NT2/D1 (cell line): ENCODE results near the gene ABT1.

Experiments
- SUZ12 ChIP-seq: IDR thresholded peaks from 2 replicates; pipeline ENCODE4 v1.6.1; 2011; ENCODE audit not compliant: insufficient read length, insufficient read depth; ENCODE audit errors: extremely low read depth
- YY1 ChIP-seq: IDR thresholded peaks from 2 replicates; pipeline ENCODE4 v1.6.1; 2011; ENCODE audit not compliant: insufficient read length, insufficient read depth
- ZNF274 ChIP-seq: IDR thresholded peaks from 2 replicates; pipeline ENCODE4 v1.6.1; 2011; ENCODE audit warnings: mild to moderate bottlenecking, low read depth, low read length

DNA sequence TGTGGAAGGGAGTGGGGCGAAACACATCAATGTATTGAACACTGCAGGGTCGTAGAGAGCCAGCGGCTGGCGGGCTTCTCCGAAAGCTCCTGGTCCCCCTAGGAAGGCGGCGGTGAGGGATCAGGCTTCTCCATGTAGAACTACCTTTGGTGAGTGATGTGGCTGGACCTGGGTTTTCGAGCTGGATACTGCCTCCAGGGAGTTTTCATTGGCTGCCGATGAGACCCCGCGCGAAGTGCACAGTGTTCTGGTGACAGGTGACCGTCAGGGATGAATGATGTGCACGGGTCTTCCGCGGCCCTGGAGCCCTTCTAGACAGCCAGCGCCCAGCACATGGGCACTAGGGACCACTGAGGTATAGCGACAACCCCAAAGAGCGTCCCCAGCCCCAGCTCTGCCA, 16.4 kb downstream of the ABT1 start:
- TF ChIP-seq ZNF274: no peak
- TF ChIP-seq YY1: no peak
- TF ChIP-seq SUZ12: no peak
